Measurements from ENCODE around the gene SHC2.

The SHC2 gene

DNA sequence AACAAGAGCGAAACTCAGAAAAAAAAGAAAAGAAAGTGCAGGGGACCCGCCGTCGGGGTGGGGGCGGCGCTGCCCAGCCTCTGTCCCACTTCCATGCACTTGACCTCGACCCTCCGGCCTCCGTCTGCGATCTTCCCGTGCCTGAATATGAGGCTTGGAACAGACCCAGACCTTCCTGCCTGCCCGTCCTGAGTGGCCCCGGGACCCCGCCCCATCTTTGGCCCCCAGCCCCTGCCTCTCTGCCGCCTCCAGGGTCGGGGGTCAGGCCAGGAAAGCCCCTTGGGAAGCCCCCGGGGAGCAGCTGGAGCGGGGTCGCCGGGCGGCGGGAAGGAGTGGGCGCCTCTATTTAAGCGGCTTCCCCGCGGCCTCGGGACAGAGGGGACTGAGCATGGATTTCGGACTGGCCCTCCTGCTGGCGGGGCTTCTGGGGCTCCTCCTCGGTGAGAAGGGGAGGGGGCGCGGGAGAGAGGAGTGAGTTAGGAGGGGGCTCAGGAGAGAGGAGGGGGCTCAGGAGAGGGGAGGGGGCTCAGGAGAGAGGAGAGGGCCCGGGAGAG, 35.4 kb upstream of the SHC2 start, which contains the start of gene MADCAM1 (continued):
- TF ChIP-seq, protein P1, sequence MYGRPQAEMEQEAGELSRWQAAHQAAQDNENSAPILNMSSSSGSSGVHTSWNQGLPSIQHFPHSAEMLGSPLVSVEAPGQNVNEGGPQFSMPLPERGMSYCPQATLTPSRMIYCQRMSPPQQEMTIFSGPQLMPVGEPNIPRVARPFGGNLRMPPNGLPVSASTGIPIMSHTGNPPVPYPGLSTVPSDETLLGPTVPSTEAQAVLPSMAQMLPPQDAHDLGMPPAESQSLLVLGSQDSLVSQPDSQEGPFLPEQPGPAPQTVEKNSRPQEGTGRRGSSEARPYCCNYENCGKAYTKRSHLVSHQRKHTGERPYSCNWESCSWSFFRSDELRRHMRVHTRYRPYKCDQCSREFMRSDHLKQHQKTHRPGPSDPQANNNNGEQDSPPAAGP (tag by site-specific recombination; IDR thresholded peaks at IDR 0.05) = no peak
- TF ChIP-seq KLF9 (tag by site-specific recombination; IDR thresholded peaks at IDR 0.05; ENCODE audit: low read depth) (no peak), KLF16 (tag by site-specific recombination; IDR thresholded peaks at IDR 0.05) (no peak), ZNF747 (tag by site-specific recombination; IDR thresholded peaks at IDR 0.05) (no peak), GFI1B (tag by site-specific recombination; IDR thresholded peaks at IDR 0.05) (no peak), ZNF37A (tag by site-specific recombination; IDR thresholded peaks at IDR 0.05) (no peak), MYNN (tag by site-specific recombination; IDR thresholded peaks at IDR 0.05; ENCODE audit: borderline replicate concordance) (no peak), ZNF266 (tag by site-specific recombination; IDR thresholded peaks at IDR 0.05; ENCODE audit: low read depth) (no peak)
- TF ChIP-seq, protein P2, sequence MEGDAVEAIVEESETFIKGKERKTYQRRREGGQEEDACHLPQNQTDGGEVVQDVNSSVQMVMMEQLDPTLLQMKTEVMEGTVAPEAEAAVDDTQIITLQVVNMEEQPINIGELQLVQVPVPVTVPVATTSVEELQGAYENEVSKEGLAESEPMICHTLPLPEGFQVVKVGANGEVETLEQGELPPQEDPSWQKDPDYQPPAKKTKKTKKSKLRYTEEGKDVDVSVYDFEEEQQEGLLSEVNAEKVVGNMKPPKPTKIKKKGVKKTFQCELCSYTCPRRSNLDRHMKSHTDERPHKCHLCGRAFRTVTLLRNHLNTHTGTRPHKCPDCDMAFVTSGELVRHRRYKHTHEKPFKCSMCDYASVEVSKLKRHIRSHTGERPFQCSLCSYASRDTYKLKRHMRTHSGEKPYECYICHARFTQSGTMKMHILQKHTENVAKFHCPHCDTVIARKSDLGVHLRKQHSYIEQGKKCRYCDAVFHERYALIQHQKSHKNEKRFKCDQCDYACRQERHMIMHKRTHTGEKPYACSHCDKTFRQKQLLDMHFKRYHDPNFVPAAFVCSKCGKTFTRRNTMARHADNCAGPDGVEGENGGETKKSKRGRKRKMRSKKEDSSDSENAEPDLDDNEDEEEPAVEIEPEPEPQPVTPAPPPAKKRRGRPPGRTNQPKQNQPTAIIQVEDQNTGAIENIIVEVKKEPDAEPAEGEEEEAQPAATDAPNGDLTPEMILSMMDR (tag by site-specific recombination; IDR thresholded peaks at IDR 0.05) = no peak

DNA sequence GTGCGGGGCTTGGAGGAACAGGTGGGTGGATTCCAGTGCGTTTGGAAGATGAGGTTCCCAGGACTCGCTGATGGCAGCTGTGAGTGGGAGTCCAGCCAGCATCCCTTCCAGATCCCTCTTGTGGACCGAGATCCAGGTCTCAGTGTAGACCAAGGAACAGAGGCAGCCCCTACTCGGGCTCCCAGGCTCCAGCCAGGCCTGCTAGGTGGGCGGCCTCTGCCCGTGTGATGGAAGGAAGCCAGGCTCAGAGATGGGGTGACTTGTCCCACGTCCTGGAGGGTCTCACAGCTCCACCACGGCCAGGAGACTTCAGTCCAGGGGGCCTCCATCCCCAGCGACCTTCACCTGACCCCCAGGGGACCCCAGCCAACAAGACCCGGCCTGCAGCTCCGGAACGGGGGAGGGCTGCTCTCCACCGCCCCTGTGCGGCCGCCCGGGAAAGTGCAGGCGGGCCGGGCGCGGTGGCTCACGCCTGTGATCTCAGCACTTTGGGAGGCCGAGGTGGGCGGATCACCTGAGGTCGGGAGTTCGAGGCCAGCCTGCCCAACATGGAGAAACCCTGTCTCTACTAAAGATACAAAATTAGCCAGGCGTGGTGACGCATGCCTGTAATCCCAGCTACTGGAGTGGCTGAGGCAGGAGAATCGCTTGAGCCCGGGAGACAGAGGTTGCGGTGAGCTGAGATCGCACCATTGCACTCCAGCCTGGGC, 34.7 kb upstream of the SHC2 start:
- no peaks in the 10 kb centered on the region for H3K9me3 ChIP-seq (ENCODE audit: control insufficient read depth, insufficient read depth, low read depth, low read length)
- H3K36me3 ChIP-seq (ENCODE audit: control insufficient read depth in 2 of 2, insufficient read depth in 1 of 2, low read length in 2 of 2) = no peaks in the 10 kb centered on the region
- no peaks in the 10 kb centered on the region for H3K4me1 ChIP-seq (ENCODE audit: control insufficient read depth, insufficient read depth, low read length)
- ChIA-PET POLR2A (interaction anchor here (2.0 kb wide), 1 partner anchor 11 kb away, joined by 7 read pairs; the partner anchor contains the start of gene TPGS1), CTCF (interaction anchor here (0.6 to 2.6 kb wide), 7 partner anchors 8 to 74 kb away, joined by 3 to 12 read pairs (median 6); no protein-coding TSS in a partner anchor)
- H3K4me3 ChIP-seq (ENCODE audit: low read depth, low read length) = no peak overlapping the region
- H3K27ac ChIP-seq (ENCODE audit: extremely low read depth, low read depth, low read length) = no peak overlapping the region
- TF ChIP-seq KLF16 (tag by site-specific recombination; IDR thresholded peaks at IDR 0.05) (peak; percentile 56; the same call in 1 of the 2 replicates), ZNF585B (tag by site-specific recombination; IDR thresholded peaks at IDR 0.05) (no peak), ZNF660 (tag by site-specific recombination; IDR thresholded peaks at IDR 0.05) (no peak), ZNF624 (tag by site-specific recombination; IDR thresholded peaks at IDR 0.05) (no peak), ZNF16 (tag by site-specific recombination; IDR thresholded peaks at IDR 0.05; ENCODE audit: low read depth) (no peak), ZNF114 (tag by site-specific recombination; IDR thresholded peaks at IDR 0.05) (no peak), ZNF366 (tag by site-specific recombination; conservative IDR thresholded peaks at IDR 0.05) (0 out of 2 replicates have a peak, but pooled peaks have one; percentile 28), KLF10 (tag by site-specific recombination; IDR thresholded peaks at IDR 0.05) (no peak), ZNF670 (tag by site-specific recombination; IDR thresholded peaks at IDR 0.05; ENCODE audit: low read depth) (no peak), ZNF623 (tag by site-specific recombination; IDR thresholded peaks at IDR 0.05) (no peak), ZNF48 (tag by site-specific recombination; IDR thresholded peaks at IDR 0.05) (no peak), ZFHX2 (tag by site-specific recombination; conservative IDR thresholded peaks at IDR 0.05) (peak; percentile 84)
- TF ChIP-seq, protein P3, sequence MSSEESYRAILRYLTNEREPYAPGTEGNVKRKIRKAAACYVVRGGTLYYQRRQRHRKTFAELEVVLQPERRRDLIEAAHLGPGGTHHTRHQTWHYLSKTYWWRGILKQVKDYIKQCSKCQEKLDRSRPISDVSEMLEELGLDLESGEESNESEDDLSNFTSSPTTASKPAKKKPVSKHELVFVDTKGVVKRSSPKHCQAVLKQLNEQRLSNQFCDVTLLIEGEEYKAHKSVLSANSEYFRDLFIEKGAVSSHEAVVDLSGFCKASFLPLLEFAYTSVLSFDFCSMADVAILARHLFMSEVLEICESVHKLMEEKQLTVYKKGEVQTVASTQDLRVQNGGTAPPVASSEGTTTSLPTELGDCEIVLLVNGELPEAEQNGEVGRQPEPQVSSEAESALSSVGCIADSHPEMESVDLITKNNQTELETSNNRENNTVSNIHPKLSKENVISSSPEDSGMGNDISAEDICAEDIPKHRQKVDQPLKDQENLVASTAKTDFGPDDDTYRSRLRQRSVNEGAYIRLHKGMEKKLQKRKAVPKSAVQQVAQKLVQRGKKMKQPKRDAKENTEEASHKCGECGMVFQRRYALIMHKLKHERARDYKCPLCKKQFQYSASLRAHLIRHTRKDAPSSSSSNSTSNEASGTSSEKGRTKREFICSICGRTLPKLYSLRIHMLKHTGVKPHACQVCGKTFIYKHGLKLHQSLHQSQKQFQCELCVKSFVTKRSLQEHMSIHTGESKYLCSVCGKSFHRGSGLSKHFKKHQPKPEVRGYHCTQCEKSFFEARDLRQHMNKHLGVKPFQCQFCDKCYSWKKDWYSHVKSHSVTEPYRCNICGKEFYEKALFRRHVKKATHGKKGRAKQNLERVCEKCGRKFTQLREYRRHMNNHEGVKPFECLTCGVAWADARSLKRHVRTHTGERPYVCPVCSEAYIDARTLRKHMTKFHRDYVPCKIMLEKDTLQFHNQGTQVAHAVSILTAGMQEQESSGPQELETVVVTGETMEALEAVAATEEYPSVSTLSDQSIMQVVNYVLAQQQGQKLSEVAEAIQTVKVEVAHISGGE (tag by site-specific recombination; conservative IDR thresholded peaks at IDR 0.05; ENCODE audit: low read depth) = no peak
- TF ChIP-seq, protein P4, sequence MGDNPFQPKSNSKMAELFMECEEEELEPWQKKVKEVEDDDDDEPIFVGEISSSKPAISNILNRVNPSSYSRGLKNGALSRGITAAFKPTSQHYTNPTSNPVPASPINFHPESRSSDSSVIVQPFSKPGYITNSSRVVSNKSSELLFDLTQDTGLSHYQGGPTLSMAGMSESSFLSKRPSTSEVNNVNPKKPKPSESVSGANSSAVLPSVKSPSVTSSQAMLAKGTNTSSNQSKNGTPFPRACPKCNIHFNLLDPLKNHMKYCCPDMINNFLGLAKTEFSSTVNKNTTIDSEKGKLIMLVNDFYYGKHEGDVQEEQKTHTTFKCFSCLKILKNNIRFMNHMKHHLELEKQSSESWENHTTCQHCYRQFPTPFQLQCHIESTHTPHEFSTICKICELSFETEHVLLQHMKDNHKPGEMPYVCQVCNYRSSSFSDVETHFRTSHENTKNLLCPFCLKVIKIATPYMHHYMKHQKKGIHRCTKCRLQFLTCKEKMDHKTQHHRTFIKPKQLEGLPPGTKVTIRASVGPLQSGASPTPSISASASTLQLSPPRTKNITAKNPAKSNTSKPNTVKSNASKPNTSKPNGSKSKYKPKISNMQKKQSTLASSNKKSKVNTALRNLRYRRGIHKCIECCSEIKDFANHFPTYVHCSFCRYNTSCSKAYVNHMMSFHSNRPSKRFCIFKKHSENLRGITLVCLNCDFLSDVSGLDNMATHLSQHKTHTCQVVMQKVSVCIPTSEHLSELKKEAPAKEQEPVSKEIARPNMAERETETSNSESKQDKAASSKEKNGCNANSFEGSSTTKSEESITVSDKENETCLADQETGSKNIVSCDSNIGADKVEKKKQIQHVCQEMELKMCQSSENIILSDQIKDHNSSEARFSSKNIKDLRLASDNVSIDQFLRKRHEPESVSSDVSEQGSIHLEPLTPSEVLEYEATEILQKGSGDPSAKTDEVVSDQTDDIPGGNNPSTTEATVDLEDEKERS (tag by site-specific recombination; IDR thresholded peaks at IDR 0.05) = no peak
- TF ChIP-seq, protein P5, sequence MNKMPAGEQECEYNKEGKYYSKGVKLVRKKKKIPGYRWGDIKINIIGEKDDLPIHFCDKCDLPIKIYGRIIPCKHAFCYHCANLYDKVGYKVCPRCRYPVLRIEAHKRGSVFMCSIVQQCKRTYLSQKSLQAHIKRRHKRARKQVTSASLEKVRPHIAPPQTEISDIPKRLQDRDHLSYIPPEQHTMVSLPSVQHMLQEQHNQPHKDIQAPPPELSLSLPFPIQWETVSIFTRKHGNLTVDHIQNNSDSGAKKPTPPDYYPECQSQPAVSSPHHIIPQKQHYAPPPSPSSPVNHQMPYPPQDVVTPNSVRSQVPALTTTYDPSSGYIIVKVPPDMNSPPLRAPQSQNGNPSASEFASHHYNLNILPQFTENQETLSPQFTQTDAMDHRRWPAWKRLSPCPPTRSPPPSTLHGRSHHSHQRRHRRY (tag by site-specific recombination; IDR thresholded peaks at IDR 0.05) = no peak
- TF ChIP-seq, protein P6, sequence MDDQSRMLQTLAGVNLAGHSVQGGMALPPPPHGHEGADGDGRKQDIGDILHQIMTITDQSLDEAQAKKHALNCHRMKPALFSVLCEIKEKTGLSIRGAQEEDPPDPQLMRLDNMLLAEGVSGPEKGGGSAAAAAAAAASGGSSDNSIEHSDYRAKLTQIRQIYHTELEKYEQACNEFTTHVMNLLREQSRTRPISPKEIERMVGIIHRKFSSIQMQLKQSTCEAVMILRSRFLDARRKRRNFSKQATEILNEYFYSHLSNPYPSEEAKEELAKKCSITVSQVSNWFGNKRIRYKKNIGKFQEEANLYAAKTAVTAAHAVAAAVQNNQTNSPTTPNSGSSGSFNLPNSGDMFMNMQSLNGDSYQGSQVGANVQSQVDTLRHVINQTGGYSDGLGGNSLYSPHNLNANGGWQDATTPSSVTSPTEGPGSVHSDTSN (CRISPR knock-in tag; IDR thresholded peaks at IDR 0.05) = no peak

All from HEK293 (cell line).